Neutrophil (primary cell): ENCODE measurements around the gene INHBA.

Experiments used
- H3K27ac ChIP-seq: fragments of 200-600 bp; sonication (generic); 2 replicates; pipeline ENCODE4 v1.5.1; 2016; ENCODE audit warnings: mild to moderate bottlenecking, moderate library complexity
- H3K27me3 ChIP-seq: fragments of 200-600 bp; sonication (generic); 2 replicates; pipeline ENCODE4 v1.6.0; 2016; ENCODE audit warnings: mild to moderate bottlenecking
- H3K36me3 ChIP-seq: fragments of 200-600 bp; sonication (generic); 2 replicates; pipeline ENCODE4 v1.5.1; 2017
- H3K4me1 ChIP-seq, 2 experiments: fragments of 200-600 bp in 1 of 2; sonication (generic) in 1 of 2; 1 replicate in 1 of 2; 2 replicates in 1 of 2; pipeline versions ENCODE4 v1.5.1 to v1.6.1; 2013 to 2016; ENCODE audit warnings: low read depth in 1 of 2, low read length in 1 of 2, mild to moderate bottlenecking in 1 of 2, moderate library complexity in 1 of 2; ENCODE audit not compliant: control insufficient read depth in 1 of 2, insufficient read depth in 1 of 2
- H3K4me3 ChIP-seq, 2 experiments: fragments of 200-600 bp in 1 of 2; sonication (generic) in 1 of 2; 1 replicate in 1 of 2; 2 replicates in 1 of 2; pipeline ENCODE4 v1.5.1; 2013 to 2016; ENCODE audit warnings: low read depth in 1 of 2, low read length in 1 of 2, mild to moderate bottlenecking in 1 of 2, moderate library complexity in 1 of 2
- H3K9me3 ChIP-seq: fragments of 200-600 bp; sonication (generic); 2 replicates; pipeline ENCODE4 v1.5.1; 2016
- TF ChIP-seq, protein P1 (sequence below): fragments of 200-600 bp; sonication (generic); IDR thresholded peaks from 2 replicates; pipeline ENCODE4 v1.5.1; 2016; ENCODE audit warnings: antibody characterized with exemption

The INHBA gene

DNA sequence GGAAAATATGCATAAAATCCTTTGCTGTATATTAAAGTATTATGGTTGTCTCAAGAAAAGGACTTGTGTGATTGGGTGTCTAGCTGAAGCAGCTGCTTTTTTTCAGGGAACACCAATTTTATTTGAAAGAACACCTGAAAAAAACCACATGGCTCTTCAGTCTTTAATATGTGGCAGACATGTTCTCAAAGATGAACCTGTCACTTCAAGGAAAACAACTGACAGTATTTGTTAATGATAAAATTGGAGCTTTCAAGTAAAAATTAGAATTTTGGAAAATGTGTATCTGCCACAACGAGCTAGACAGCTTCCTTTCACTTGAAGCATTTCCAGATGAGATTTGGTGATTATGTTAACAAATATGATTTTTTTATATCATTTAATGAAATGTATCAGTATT, 59.3 kb downstream of the INHBA start:
- Histone ChIP-seq H3K4me1 (no peaks in the 10 kb centered on the region), H3K27me3 (no peaks in the 10 kb centered on the region), H3K4me3 (no peak overlapping the region), H3K36me3 (no peaks in the 10 kb centered on the region), H3K27ac (no peak overlapping the region), H3K9me3 (no peaks in the 10 kb centered on the region)
- TF ChIP-seq, protein P1, sequence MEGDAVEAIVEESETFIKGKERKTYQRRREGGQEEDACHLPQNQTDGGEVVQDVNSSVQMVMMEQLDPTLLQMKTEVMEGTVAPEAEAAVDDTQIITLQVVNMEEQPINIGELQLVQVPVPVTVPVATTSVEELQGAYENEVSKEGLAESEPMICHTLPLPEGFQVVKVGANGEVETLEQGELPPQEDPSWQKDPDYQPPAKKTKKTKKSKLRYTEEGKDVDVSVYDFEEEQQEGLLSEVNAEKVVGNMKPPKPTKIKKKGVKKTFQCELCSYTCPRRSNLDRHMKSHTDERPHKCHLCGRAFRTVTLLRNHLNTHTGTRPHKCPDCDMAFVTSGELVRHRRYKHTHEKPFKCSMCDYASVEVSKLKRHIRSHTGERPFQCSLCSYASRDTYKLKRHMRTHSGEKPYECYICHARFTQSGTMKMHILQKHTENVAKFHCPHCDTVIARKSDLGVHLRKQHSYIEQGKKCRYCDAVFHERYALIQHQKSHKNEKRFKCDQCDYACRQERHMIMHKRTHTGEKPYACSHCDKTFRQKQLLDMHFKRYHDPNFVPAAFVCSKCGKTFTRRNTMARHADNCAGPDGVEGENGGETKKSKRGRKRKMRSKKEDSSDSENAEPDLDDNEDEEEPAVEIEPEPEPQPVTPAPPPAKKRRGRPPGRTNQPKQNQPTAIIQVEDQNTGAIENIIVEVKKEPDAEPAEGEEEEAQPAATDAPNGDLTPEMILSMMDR, result no peak

DNA sequence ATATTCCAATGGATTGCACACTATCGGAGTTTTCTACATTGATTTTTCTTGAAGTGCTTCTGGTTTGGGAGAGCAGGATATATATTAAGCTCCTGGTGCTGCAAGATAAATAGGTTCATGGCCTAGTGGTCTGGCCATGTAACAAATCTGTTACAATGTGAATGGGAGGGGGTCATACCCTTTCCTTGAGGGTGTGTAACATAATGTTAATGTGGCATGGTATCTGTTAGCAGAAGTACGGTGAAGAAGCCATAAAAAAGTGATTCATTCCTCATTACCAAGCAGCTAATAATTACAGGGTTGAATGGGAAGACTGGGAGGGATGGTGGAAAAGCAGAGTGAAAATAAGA, 61.2 kb downstream of the INHBA start:
- H3K27me3 ChIP-seq, result no peaks in the 10 kb centered on the region
- H3K36me3 ChIP-seq, result no peaks in the 10 kb centered on the region
- H3K9me3 ChIP-seq, result no peaks in the 10 kb centered on the region
- no peak overlapping the region for H3K4me3 ChIP-seq
- no peaks in the 10 kb centered on the region for H3K4me1 ChIP-seq
- TF ChIP-seq, protein P1, result no peak
- no peak overlapping the region for H3K27ac ChIP-seq

DNA sequence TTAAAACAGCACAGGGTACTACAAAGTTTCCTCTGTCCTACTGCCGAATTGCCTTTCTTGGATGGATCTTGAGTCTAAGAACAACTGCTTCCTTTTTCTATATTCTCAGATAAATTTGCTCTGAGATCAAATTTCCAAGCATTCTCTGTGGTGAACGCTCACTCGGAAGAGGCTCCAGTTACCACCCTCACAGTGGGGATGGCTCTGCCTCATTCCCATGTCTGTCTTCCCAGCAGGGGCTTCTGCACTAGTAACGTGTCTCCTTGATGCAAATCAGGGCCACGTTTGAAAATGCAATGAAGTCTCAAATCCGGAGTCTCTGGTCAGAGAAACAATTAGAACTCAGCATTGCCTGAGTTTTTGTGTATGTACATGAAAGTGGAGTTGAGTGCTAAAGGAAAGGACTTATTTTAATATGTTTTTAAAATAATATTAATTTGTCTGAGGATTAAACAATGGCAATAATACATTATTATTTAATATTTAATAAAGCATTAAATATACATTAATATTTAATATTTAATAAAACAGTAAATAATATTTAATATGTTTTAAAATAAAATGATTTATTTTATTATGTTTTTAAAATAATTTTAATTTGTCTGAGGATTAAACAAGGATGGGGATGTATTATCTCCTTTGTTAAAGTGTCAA, 61.8 kb downstream of the INHBA start:
- Histone ChIP-seq H3K4me3 (no peak overlapping the region), H3K9me3 (no peaks in the 10 kb centered on the region), H3K27ac (no peak overlapping the region), H3K4me1 (peaks cover 3 to 5% of the 10 kb centered on the region in 2 experiments), H3K36me3 (no peaks in the 10 kb centered on the region), H3K27me3 (no peaks in the 10 kb centered on the region)
- TF ChIP-seq, protein P1, result no peak

DNA sequence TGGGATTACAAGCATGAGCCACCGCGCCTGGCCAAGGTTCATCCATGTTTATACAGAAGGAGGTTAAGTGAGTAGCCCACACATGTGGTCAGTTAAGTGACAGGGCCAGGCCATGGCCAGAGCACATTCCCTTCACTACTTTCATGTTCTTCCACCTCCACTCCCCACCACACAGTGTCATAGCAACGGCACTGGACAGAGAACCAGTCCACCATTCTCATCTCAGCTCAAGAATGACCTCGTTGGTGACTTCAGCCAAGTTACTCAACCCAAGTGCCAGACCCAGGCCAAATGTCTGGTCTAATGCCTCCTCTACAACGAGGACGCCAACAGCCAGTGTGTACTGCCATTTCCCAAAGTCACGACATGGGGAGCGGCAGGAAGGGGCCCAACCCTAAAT, 62.4 kb downstream of the INHBA start:
- no peaks in the 10 kb centered on the region for H3K27me3 ChIP-seq
- H3K36me3 ChIP-seq, result no peaks in the 10 kb centered on the region
- H3K4me1 ChIP-seq, result peaks cover 9 to 10% of the 10 kb centered on the region in 2 experiments
- no peaks in the 10 kb centered on the region for H3K9me3 ChIP-seq
- no peak overlapping the region for H3K27ac ChIP-seq
- H3K4me3 ChIP-seq, result no peak overlapping the region
- TF ChIP-seq, protein P1, result no peak

DNA sequence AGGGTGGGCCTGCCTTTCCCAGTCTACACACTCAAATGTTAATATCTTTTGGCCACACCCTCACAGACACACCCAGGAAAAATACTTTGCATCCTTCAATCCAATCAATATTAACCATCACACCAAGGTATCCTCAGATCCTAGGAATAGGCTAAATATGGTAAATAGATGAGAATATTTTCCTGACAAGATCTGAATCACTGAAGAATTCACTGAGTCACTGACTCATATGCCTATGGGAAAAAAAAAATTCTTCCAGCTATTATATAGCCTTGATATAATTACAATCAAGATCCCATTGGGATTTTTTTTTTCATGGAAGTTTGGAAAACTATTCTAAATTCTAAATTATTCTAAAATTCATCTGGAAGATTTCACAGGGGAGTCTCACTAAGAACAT, 65.8 kb downstream of the INHBA start:
- Histone ChIP-seq H3K27me3 (no peaks in the 10 kb centered on the region), H3K9me3 (no peaks in the 10 kb centered on the region), H3K4me1 (peaks cover 9 to 10% of the 10 kb centered on the region in 2 experiments), H3K4me3 (no peak overlapping the region), H3K27ac (no peak overlapping the region), H3K36me3 (no peaks in the 10 kb centered on the region)
- TF ChIP-seq, protein P1, result no peak
